HepG2 (cell line): ENCODE measurements around the gene CDC26. TPM values are rescaled to one million over a fixed set of nuclear protein-coding genes. Genes with fewer than 3 reads are reported as not detected.

ENCODE experiments used
- CSRNP2 ChIP-seq: sonication (generic); formaldehyde crosslinking; conservative IDR thresholded peaks from 2 replicates; pipeline ENCODE4 v1.8.0; 2022; ENCODE audit warnings: low read depth, missing genetic modification reagents
- E2F5 ChIP-seq: sonication (generic); formaldehyde crosslinking; conservative IDR thresholded peaks from 2 replicates; pipeline ENCODE4 v1.4.0; 2020; ENCODE audit warnings: missing genetic modification reagents
- ETS1 ChIP-seq: sonication (generic); formaldehyde crosslinking; IDR thresholded peaks from 2 replicates; pipeline ENCODE4 v1.4.0; 2020; ENCODE audit warnings: missing genetic modification reagents
- GZF1 ChIP-seq: sonication (generic); formaldehyde crosslinking; IDR thresholded peaks from 2 replicates; pipeline ENCODE4 v1.5.1; 2020; ENCODE audit warnings: mild to moderate bottlenecking, missing genetic modification reagents
- MXD4 ChIP-seq: IDR thresholded peaks from 2 replicates; pipeline ENCODE4 v1.6.1; 2016; ENCODE audit warnings: mild to moderate bottlenecking, missing biosample characterization, missing genetic modification reagents
- MXI1 ChIP-seq: IDR thresholded peaks from 3 replicates; pipeline ENCODE4 v1.6.1; 2012; ENCODE audit warnings: low read depth, low read length, inconsistent platforms, borderline replicate concordance
- SETDB1 ChIP-seq: sonication (generic); formaldehyde crosslinking; IDR thresholded peaks from 2 replicates; pipeline ENCODE4 v1.5.1; 2020; ENCODE audit warnings: missing genetic modification reagents, mild to moderate bottlenecking, borderline replicate concordance
- ZBTB49 ChIP-seq: sonication (generic); formaldehyde crosslinking; IDR thresholded peaks from 2 replicates; pipeline ENCODE4 v1.4.0; 2020; ENCODE audit warnings: missing genetic modification reagents, borderline replicate concordance
- ZHX2 ChIP-seq, 2 experiments: sonication (generic) in 1 of 2; formaldehyde crosslinking in 1 of 2; IDR thresholded peaks; 2 replicates each; pipeline versions ENCODE4 v1.6.1 to v1.9.0; 2014 to 2022; ENCODE audit warnings: antibody characterized with exemption in 1 of 2, borderline replicate concordance in 1 of 2, inconsistent platforms in 1 of 2, low read depth in 1 of 2, missing genetic modification reagents in 1 of 2
- ZNF296 ChIP-seq: sonication (generic); formaldehyde crosslinking; conservative IDR thresholded peaks from 2 replicates; pipeline ENCODE4 v1.5.0; 2020; ENCODE audit warnings: mild to moderate bottlenecking, missing genetic modification reagents
- ZNF431 ChIP-seq: sonication (generic); formaldehyde crosslinking; IDR thresholded peaks from 2 replicates; pipeline ENCODE4 v1.9.0; 2022; ENCODE audit warnings: missing genetic modification reagents, low read depth, mild to moderate bottlenecking, borderline replicate concordance
- ZNF550 ChIP-seq: sonication (generic); formaldehyde crosslinking; IDR thresholded peaks from 2 replicates; pipeline ENCODE4 v1.4.0; 2020; ENCODE audit warnings: mild to moderate bottlenecking, missing genetic modification reagents, borderline replicate concordance
- ZNF557 ChIP-seq: sonication (generic); formaldehyde crosslinking; IDR thresholded peaks from 2 replicates; pipeline ENCODE4 v1.4.0; 2020; ENCODE audit warnings: missing genetic modification reagents
- ZSCAN22 ChIP-seq: sonication (generic); formaldehyde crosslinking; IDR thresholded peaks from 2 replicates; pipeline ENCODE4 v1.4.0; 2020; ENCODE audit warnings: mild to moderate bottlenecking, missing genetic modification reagents
- polyA plus RNA-seq, 8 experiments: library from polyadenylated mRNA; depleted of rRNA in 3 of 8; stranded (reverse) in 7 of 8; unstranded in 1 of 8; fragments of >200 nt; fragmentation: Illumina TruSeq in 4 of 8; extraction: Trizol in 4 of 8; gene quantifications; 2 replicates each; pipeline versions ENCODE4 v1.2.1 to v1.2.3, GENCODE V29; 2011 to 2016; ENCODE audit warnings: low read depth in 4 of 8, missing spikeins in 1 of 8, mixed read lengths in 1 of 8; ENCODE audit not compliant: insufficient read depth in 1 of 8
- total RNA-seq, 5 experiments: library from RNA; depleted of rRNA; stranded (reverse); fragments of >200 nt; fragmentation: Illumina TruSeq; extraction: Trizol; gene quantifications; 2 replicates each; pipeline ENCODE4 v1.2.3, GENCODE V29; 2016; ENCODE audit warnings: low read depth in 1 of 5

CDC26 gene
- total and polyA plus RNA-seq, 2 of the 13 experiments (the other 11 are each of a cell fraction or from before 2014, with no cell fraction given), result 26.6 to 57.9 TPM

- no peak for TF ChIP-seq CSRNP2 (CRISPR knock-in tag)
- TF ChIP-seq GZF1 (CRISPR knock-in tag), result 0 out of 2 replicates have a peak, but pooled peaks have one; percentile 32
- no peak for TF ChIP-seq SETDB1 (CRISPR knock-in tag)
- peak; percentile 87; the same call in 1 of the 3 replicates for TF ChIP-seq MXI1
- TF ChIP-seq MXD4 (CRISPR knock-in tag), result peak; percentile 85
- peak; percentile 92 for TF ChIP-seq ZHX2 (IDR thresholded peaks at IDR 0.05; ENCODE audit: low read depth)
- TF ChIP-seq ZHX2 (CRISPR knock-in tag; IDR thresholded peaks at IDR 0.05; ENCODE audit: borderline replicate concordance), result no peak
- TF ChIP-seq ZNF557, result 0 out of 2 replicates have a peak, but pooled peaks have one; percentile 36
- TF ChIP-seq ZNF550, result 0 out of 2 replicates have a peak, but pooled peaks have one; percentile 58
- TF ChIP-seq ZBTB49 (CRISPR knock-in tag), result no peak
- TF ChIP-seq ETS1 (CRISPR knock-in tag), result no peak
- peak; percentile 45; the same call in 1 of the 2 replicates for TF ChIP-seq E2F5 (CRISPR knock-in tag)
- TF ChIP-seq ZNF431 (CRISPR knock-in tag), result no peak
- no peak for TF ChIP-seq ZNF296 (CRISPR knock-in tag)
- TF ChIP-seq ZSCAN22, result no peak
Observed at GRCh38 chr9:113275157-113276131, at the start of gene CDC26, which contains the start of gene PRPF4 (continued).
